HL-60/S4 treated with phorbol 12-myristate 13-acetate at 8.2 ng/mL for 4 days and 3 days (cell line): ENCODE data around the gene ATP13A3.

Experiments used
- in situ Hi-C: fragments of 300-500 bp; cut with MboI; formaldehyde crosslinking; loops from 2 replicates; pipeline ENCODE4 v1.15.0; 2022; ENCODE audit warnings: low sequenced_read_pairs

The ATP13A3 gene

GRCh38 chr3:194376241-194376560, 110.6 kb downstream of the ATP13A3 start:
- in situ Hi-C loops, result no loop called here

DNA sequence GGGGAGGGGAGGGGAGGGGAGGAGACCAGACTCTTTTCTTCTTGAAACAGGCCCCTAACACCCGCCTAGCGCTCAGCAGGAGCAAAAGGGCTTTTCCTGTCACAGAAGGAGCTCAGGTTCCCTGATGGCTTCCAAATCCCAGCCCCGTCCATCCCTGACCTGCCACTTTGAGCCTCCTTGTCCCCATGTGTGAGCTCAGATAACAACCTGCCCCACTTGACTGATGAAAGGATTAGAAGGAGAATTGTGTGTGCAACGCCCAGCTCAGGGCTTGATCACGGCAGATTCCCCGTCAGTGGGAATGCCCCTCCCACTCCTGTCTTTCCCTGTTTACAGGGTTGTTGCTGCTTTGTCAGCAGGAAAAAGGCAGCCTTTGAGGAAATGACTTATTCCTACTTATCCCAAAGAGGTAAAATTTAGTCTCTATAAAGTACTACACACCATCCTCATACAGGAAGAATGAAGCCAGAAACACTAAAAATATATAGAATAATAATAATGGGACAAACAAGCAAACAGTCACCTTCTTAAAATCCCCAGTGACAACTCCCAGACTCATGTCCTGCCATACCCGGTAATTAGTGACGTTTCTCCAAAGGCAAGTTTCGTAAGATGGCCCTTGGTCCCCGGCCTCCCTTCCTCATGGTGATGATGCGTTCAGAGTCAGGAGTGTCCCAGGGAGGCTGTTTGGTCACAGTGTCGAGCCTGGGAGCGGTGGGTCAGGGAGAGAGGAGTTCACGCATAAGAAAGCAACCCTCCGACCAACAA, 111.1 kb downstream of the ATP13A3 start:
- in situ Hi-C loops, result no loop called here

DNA sequence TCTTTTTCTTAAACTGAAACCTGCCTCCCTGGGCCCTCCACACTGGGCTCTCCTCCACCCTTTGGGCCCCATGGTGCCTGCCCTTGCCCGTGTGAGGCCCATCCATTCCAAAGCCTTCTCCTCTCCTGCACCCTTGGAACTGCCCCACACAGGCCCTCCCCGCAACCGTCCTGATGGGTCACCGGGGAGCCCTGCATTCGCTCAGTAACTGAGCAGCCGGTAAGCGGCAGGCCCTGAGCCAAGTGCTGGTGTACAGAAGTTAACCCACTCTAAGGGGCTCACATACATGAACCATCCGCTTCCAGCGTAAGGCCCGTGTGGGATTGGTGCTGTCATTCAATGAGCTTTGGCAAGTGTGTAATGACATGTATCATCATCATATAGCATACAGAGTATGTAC, 111.9 kb downstream of the ATP13A3 start:
- in situ Hi-C loops, result no loop called here

GRCh38 chr3:194373899-194374298, 112.9 kb downstream of the ATP13A3 start:
- in situ Hi-C loops, result no loop called here

- in situ Hi-C loops, result no loop called here
Observed at GRCh38 chr3:194373028-194373427, 113.8 kb downstream of the ATP13A3 start.

DNA sequence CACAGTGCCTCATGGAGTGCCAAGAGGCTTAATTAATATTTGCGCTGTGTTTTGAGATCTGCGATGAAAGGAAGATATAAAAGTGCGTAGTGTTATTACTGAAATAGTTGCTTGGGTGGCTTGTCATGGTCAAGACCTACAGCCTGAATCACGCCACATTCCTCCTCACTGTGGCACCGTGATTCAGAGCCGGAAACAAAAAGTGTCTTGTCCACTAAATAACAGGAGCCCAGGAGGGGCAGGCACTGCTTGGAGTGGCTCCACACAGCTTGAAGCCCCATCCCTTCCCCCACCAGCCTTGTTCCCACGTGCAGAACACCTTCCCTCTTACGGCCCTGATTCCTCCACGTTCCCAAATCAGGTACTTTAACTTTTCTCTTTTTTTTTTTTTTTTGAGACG, 116.0 kb downstream of the ATP13A3 start:
- in situ Hi-C loops, result no loop called here

- in situ Hi-C loops, result no loop called here
Observed at GRCh38 chr3:194369522-194370279, 117.1 kb downstream of the ATP13A3 start, which contains the start of gene LRRC15. Gene LRRC15 (minus strand): TSS chr3:194369743. CDS start chr3:194361043, 8,700 bp downstream.

DNA sequence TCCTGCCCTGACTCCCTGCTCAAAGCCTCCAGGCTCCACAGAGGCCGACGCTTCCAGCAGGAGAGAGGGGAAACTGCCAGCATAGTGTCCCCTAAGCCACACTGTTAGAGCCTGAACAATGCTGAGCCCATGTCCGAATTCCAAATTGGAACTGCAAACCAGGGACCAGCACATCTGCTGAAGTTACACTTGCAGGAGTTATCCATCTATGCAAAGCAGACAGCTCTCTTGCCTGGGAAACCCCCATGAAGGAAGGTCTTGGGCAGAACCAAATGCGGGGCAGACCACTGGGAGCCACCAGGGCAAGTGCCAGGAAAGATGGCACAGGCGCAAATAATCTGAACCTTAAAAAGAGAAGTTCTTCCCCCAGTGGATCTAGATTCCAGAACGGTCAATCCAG, 117.9 kb downstream of the ATP13A3 start:
- in situ Hi-C loops, result no loop called here

DNA sequence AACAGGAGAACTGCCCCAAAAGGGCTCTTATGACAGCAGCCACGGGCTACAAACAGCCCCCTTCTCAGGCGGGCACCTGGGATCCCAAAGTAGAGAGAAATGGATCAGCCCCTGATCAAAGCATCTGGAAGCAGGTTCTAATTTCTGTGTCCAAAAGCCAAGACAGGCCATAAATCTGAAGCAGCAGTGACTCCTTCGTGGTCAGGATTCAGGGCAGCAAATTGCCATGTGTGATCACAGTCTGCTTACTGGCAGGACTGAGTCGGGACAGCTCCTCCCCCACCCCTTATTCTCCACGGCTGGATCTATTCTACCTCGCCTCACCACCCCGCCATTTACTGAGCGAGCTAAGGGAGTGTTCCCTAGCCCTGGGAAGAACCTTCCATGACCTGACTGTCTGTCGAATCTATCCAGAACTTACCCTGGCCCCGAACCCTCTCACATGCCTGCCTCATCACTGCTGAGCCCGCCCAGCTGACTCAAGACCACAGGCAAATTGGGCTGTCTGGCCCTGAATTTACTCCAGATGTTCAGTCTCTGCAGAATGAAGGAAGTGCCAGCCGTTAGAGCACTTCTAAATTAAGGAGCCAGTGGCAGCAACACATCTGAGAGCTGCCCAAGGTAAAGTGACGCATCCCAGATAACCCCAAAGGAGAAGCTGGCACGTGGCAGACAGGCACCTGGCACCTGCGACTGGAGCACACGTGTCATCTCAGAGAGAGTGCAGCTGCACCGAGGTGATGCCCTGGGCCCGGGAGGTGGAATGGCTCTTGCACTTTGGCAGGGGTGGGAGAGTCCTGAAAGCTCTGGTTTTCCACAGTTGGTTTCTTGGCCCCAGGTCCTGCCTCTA, 118.6 kb downstream of the ATP13A3 start:
- in situ Hi-C loops, result no loop called here

DNA sequence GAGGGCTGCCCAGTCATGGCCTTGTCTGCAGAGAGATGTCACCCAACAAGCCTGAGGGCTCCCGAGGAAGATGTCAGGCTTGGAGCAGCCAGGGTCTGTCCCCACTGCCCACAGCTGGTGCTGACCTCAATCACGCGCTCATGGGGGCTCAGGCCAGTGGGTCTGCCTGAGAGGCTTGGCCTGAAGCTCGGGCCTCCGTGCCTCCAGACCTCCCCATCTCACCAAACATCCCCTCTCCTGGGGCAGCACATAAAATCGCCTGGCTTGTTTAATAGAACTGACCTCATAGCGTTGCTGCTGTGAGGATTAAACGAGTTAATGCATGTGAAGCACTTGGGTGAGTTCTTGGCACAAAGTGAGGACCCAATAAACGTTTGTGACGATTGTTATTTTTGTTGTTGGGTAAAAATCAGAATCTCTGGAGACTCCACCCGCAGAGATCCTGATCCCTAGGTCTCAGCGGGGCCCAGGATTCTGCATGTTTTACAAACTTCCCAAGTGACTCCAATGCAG, 120.8 kb downstream of the ATP13A3 start:
- in situ Hi-C loops, result no loop called here

- in situ Hi-C loops, result no loop called here
Observed at GRCh38 chr3:194365526-194365925, 121.3 kb downstream of the ATP13A3 start.

DNA sequence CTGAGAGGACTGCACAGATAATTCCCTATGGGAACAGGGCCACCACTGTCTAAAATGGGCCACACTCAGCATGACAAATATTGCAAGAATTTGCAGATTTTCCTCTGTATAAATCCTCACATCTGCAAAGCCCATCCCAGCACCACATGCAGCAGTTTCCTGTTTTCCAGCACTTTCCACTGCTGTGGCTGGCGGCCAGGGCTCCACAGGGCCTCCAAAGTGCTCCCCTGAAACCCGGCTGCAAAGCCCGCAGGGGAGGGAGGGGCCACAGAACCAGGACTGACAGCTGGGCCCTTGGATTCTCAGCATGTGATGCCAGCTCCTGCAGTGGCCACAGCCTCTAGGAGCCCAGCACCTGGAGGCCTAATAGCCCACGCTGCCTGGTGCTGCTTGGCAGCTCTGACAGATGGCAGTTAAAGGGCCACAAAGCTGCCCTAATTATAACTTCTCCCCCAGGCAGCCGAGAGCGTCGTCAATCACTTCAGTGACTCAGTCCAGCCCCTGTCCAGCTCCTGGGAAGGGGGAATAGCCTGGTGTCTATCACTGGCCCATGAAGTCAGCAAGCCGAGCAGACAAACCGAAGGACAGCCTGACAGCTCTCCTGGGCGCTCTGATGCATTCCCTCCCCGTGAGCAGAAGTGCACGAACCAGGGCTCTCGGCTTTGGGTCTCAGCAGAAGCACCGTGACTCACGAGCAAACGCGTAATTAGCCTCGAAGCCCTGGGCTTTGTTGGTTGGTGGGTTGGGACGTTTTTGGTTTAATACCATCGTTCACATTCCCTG, 122.0 kb downstream of the ATP13A3 start:
- in situ Hi-C loops, result no loop called here

DNA sequence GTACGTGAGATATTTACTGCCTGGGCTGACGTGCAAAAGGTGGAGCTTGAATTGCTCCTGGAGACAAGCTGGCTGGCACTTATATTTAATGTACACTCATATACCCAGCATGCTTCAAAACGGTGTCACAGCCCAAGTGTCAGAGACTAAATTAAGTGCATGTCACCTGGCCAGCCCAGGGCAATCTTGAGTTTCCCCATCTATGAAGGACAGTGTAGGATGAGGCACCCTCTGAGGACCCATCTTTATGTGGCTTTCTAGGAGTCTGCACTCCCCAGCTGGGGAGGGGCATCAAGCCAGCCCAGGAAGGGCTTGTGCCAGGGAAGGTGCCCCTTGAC, 122.5 kb downstream of the ATP13A3 start:
- in situ Hi-C loops, result no loop called here

- in situ Hi-C loops, result no loop called here
Observed at GRCh38 chr3:194360568-194360967, 126.2 kb downstream of the ATP13A3 start.

DNA sequence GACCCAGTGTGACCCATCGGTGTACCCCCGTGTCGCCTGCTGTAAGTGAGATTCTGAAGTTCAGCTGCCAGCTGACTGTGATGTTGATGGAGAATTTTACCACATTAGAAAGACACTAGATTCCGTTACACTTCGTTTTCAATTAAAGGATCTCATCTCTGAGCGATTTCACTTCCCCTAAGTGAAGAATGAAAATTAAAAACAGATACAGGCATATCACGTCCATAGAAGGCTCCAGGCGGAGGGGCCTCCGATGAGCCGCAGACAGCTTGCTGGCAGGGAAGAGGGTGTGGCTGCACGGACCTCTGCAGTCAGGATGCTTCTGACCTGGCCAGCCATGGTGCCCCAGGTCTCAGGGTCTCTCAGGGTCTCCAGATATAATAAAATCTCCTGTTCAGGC, 129.1 kb downstream of the ATP13A3 start:
- in situ Hi-C loops, result no loop called here

DNA sequence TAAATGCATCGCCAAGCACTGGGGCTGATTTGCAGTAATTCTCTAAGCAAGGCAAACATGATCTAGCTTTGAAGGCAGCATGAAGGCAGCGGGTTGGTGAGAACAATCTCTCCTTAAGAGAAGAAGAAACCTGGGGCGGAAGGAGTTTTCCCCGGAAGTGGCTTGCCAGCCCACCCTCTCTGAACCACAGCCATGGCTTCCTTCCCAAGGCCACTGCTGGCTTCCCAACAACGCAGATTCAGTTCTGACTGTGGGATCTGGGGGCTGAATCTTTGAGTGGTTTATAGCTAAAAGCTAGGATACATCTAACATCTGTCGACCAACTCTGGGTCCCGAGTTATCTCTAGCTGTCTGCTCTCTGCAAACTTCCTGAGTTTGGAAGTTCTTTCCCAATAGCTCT, 131.4 kb downstream of the ATP13A3 start:
- in situ Hi-C loops, result no loop called here

DNA sequence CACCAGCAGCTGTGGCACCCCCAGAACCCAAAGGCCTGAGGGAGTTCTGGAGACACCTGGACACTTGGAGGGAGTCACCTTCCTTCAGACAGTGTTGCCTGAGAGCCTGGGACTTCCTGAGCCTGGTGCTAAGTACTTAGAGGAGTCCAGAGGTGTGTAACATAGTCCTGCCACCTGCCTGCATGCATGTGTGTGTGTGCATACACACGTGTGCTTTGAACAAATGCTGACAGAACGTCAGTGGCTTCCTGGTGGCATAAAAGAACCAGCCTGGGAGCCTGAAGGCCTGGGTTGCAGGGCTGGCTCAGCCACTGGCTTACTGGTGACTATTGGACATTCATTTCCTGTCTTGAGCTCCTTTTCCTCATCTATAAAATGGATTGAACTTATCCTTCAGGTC, 132.5 kb downstream of the ATP13A3 start:
- in situ Hi-C loops, result no loop called here
